NOMO-1 treated with DMSO at 0.1 percent for 48 hours (cell line): ENCODE measurements around the gene ART3.
"Not testable (repeated sequence)": the region's sequence is repeated elsewhere in the genome, so short reads cannot be mapped to it uniquely, and the experiment has no call there.

Experiments
- DNase-seq: peaks from one replicate; lab custom pipeline; 2025; ENCODE audit not compliant: unreplicated experiment; lab: John Stamatoyannopoulos, UW

The ART3 gene

GRCh38 chr4:76074468-76074867, at the start of gene ART3:
Gene ART3 (plus strand): TSS chr4:76074709. CDS start chr4:76075890, 1,181 bp downstream.
- no peak for DNase-seq

- DNase-seq = peak; percentile 76
Observed at GRCh38 chr4:76028350-76028765, 46.2 kb upstream of the ART3 start.

- DNase-seq = peak; percentile 54
Observed at GRCh38 chr4:76029300-76029699, 45.2 kb upstream of the ART3 start.

- DNase-seq = peak; percentile 96
Observed at GRCh38 chr4:76035141-76035540, 39.4 kb upstream of the ART3 start.

GRCh38 chr4:76035799-76036380, 38.6 kb upstream of the ART3 start, which contains the start of gene CXCL11:
Gene CXCL11 (minus strand): TSS chr4:76036070. CDS start chr4:76035987, 83 bp downstream.
- peak; percentile 9 for DNase-seq

- no peak for DNase-seq
Observed at GRCh38 chr4:76036855-76037254, 37.7 kb upstream of the ART3 start.

- DNase-seq = not testable (repeated sequence)
Observed at GRCh38 chr4:76042241-76042998, 32.1 kb upstream of the ART3 start.

- not testable (repeated sequence) for DNase-seq
Observed at GRCh38 chr4:76043306-76043705, 31.2 kb upstream of the ART3 start.

GRCh38 chr4:76044686-76045085, 29.8 kb upstream of the ART3 start:
- DNase-seq = not testable (repeated sequence)

GRCh38 chr4:76049860-76050416, 24.6 kb upstream of the ART3 start:
- DNase-seq = not testable (repeated sequence)

GRCh38 chr4:76050560-76051050, 23.9 kb upstream of the ART3 start:
- DNase-seq = not testable (repeated sequence)

- DNase-seq = peak; percentile 77
Observed at GRCh38 chr4:76053730-76054129, 20.8 kb upstream of the ART3 start.

GRCh38 chr4:76055016-76055415, 19.5 kb upstream of the ART3 start:
- peak; percentile 60 for DNase-seq

GRCh38 chr4:76055421-76055820, 19.1 kb upstream of the ART3 start:
- DNase-seq = no peak

- DNase-seq = peak; percentile 53
Observed at GRCh38 chr4:76058302-76058701, 16.2 kb upstream of the ART3 start.

- peak; percentile 24 for DNase-seq
Observed at GRCh38 chr4:76058888-76059426, 15.6 kb upstream of the ART3 start.

GRCh38 chr4:76059750-76060149, 14.8 kb upstream of the ART3 start:
- DNase-seq = peak; percentile 94

GRCh38 chr4:76060506-76060905, 14.0 kb upstream of the ART3 start:
- peak; percentile 62 for DNase-seq

GRCh38 chr4:76061421-76061820, 13.1 kb upstream of the ART3 start:
- DNase-seq = no peak

- DNase-seq = peak; percentile 83
Observed at GRCh38 chr4:76061982-76062381, 12.5 kb upstream of the ART3 start.

- DNase-seq = no peak
Observed at GRCh38 chr4:76066546-76066945, 8.0 kb upstream of the ART3 start.
